WTC11 (cell line): ENCODE measurements around the gene ENOX2. TPM values are rescaled to one million over a fixed set of nuclear protein-coding genes. Genes with fewer than 3 reads are reported as not detected.

Experiments used
- ATAC-seq: fragments of 200-7000 bp; cut with Tn5 transposase; 2 replicates; pipeline ENCODE4 v1.10.0; 2021; ENCODE audit warnings: mild to moderate bottlenecking, moderate library complexity
- CTCF ChIA-PET: fragments of 300-600 bp; sonication (Branson Sonifier 250); formaldehyde crosslinking; loops from one replicate; lab custom pipeline; 2021; ENCODE audit warnings: antibody characterized with exemption; lab: Charles Lee
- POLR2A ChIA-PET: fragments of 350-600 bp; sonication (Branson Sonifier 250); formaldehyde crosslinking; loops from one replicate; lab custom pipeline; 2021; ENCODE audit warnings: antibody characterized with exemption; lab: Charles Lee
- DNase-seq: peaks from one replicate; pipeline ENCODE4 v3.0.0; 2021; ENCODE audit warnings: low spot score
- H3K27ac Mint-ChIP-seq: 2 replicates; pipeline ENCODE4 v1.8.0; 2021; ENCODE audit warnings: mixed read lengths
- H3K27me3 Mint-ChIP-seq: 2 replicates; pipeline ENCODE4 v1.8.0; 2021; ENCODE audit warnings: low read depth, mild to moderate bottlenecking, moderate library complexity, mixed read lengths
- H3K36me3 Mint-ChIP-seq: 2 replicates; pipeline ENCODE4 v1.8.0; 2021; ENCODE audit warnings: mixed read lengths
- H3K4me1 Mint-ChIP-seq: 2 replicates; pipeline ENCODE4 v1.8.0; 2022; ENCODE audit warnings: mixed read lengths
- H3K4me3 Mint-ChIP-seq: 2 replicates; pipeline ENCODE4 v1.8.0; 2021; ENCODE audit warnings: mild to moderate bottlenecking, moderate library complexity, mixed read lengths
- H3K9me3 Mint-ChIP-seq: 2 replicates; pipeline ENCODE4 v1.8.0; 2021; ENCODE audit warnings: mixed read lengths
- AFF4 ChIP-seq: sonication (generic); formaldehyde crosslinking; IDR thresholded peaks from 2 replicates; pipeline ENCODE4 v1.8.1; 2023; ENCODE audit warnings: mild to moderate bottlenecking, missing genetic modification reagents, borderline replicate concordance
- ATF1 ChIP-seq: sonication (generic); formaldehyde crosslinking; IDR thresholded peaks from 2 replicates; pipeline ENCODE4 v1.8.1; 2023; ENCODE audit warnings: mild to moderate bottlenecking, moderate library complexity, missing genetic modification reagents
- ATF3 ChIP-seq: sonication (generic); formaldehyde crosslinking; conservative IDR thresholded peaks from 2 replicates; pipeline ENCODE4 v1.8.1; 2022; ENCODE audit warnings: mild to moderate bottlenecking, missing genetic modification reagents
- CTCF ChIP-seq: fragments of 200-600 bp; IDR thresholded peaks from 2 replicates; pipeline ENCODE4 v1.8.0; 2022; ENCODE audit warnings: antibody characterized with exemption
- ERG ChIP-seq: fragments of 250-450 bp; sonication (Bioruptor Pico); IDR thresholded peaks from 2 replicates; pipeline ENCODE4 v1.8.0; 2021; ENCODE audit warnings: mild to moderate bottlenecking
- NFATC4 ChIP-seq: fragments of 250-450 bp; sonication (Bioruptor Pico); IDR thresholded peaks from 2 replicates; pipeline ENCODE4 v1.9.0; 2021; ENCODE audit warnings: mild to moderate bottlenecking
- PREB ChIP-seq: sonication (generic); formaldehyde crosslinking; IDR thresholded peaks from 2 replicates; pipeline ENCODE4 v1.8.1; 2022; ENCODE audit warnings: mild to moderate bottlenecking, missing genetic modification reagents, moderate library complexity, borderline replicate concordance
- SP1 ChIP-seq: sonication (generic); formaldehyde crosslinking; conservative IDR thresholded peaks from 2 replicates; pipeline ENCODE4 v1.8.1; 2022; ENCODE audit warnings: missing genetic modification reagents
- ZMAT4 ChIP-seq: fragments of 250-450 bp; sonication (Bioruptor Pico); IDR thresholded peaks from 2 replicates; pipeline ENCODE4 v1.9.0; 2021; ENCODE audit warnings: mild to moderate bottlenecking
- ZNF232 ChIP-seq: sonication (generic); formaldehyde crosslinking; IDR thresholded peaks from 2 replicates; pipeline ENCODE4 v1.8.0; 2022; ENCODE audit warnings: mild to moderate bottlenecking, missing genetic modification reagents
- ZNF396 ChIP-seq: fragments of 250-450 bp; sonication (Bioruptor Pico); IDR thresholded peaks from 2 replicates; pipeline ENCODE4 v1.8.0; 2021; ENCODE audit warnings: mild to moderate bottlenecking, moderate library complexity, borderline replicate concordance
- ZNF532 ChIP-seq: fragments of 250-450 bp; sonication (Bioruptor Pico); IDR thresholded peaks from 2 replicates; pipeline ENCODE4 v1.9.0; 2021; ENCODE audit warnings: mild to moderate bottlenecking, borderline replicate concordance
- total RNA-seq: library from RNA; stranded (reverse); gene quantifications from 3 replicates; pipeline ENCODE4 v1.2.3, GENCODE V29; 2021

Gene ENOX2
- total RNA-seq, 1 experiment from 2014 or later, result 13.8 TPM

GRCh38 chrX:130719413-130719812 lies 183.6 kb downstream of the ENOX2 start (continued):
- TF ChIP-seq ZNF532, result no peak
- no peak for TF ChIP-seq ATF1 (CRISPR knock-in tag)
- no peak for TF ChIP-seq ZNF396 (CRISPR knock-in tag)
- TF ChIP-seq NFATC4 (CRISPR knock-in tag), result no peak
- TF ChIP-seq ZNF232 (CRISPR knock-in tag), result no peak
- no peak for TF ChIP-seq ZMAT4 (CRISPR knock-in tag)
- TF ChIP-seq CTCF, result no peak
- no peak for TF ChIP-seq SP1 (CRISPR knock-in tag)

GRCh38 chrX:130718137-130718536 lies 184.9 kb downstream of the ENOX2 start:
- H3K36me3 Mint-ChIP-seq, result no peaks in the 10 kb centered on the region
- H3K27ac Mint-ChIP-seq, result no peak overlapping the region
- TF ChIP-seq ATF3 (CRISPR knock-in tag) (no peak), PREB (CRISPR knock-in tag) (no peak), AFF4 (CRISPR knock-in tag) (no peak), ERG (CRISPR knock-in tag) (no peak)
- POLR2A ChIA-PET, result no interaction called here
- CTCF ChIA-PET, result interaction anchor here (0.6 to 1.9 kb wide), 2 partner anchors 133 to 198 kb away, joined by 3 to 5 read pairs; no protein-coding TSS in a partner anchor
- peaks cover 37% of the 10 kb centered on the region for H3K4me1 Mint-ChIP-seq
- no peak overlapping the region for H3K4me3 Mint-ChIP-seq
- H3K9me3 Mint-ChIP-seq, result no peaks in the 10 kb centered on the region
- peaks cover 17% of the 10 kb centered on the region for H3K27me3 Mint-ChIP-seq
- ATAC-seq (peak; percentile 58), DNase-seq (no peak)
